Muscle of leg (tissue), 11 donors: ENCODE results near the gene MMRN2. TPM values are rescaled to one million over a fixed set of nuclear protein-coding genes. Genes with fewer than 3 reads are reported as not detected.
A peak's percentile ranks its signal among the peaks of the same experiment; 100 is the strongest.

Experiments
- DNase-seq: peaks from one replicate; pipeline ENCODE4 v3.0.0; 2013
- H3K27ac ChIP-seq: one replicate; pipeline ENCODE4 v1.5.1; 2013; ENCODE audit warnings: mild to moderate bottlenecking, low read length, control low read depth
- H3K27me3 ChIP-seq: one replicate; pipeline ENCODE4 v1.6.1; 2013; ENCODE audit warnings: low read length; ENCODE audit not compliant: control insufficient read depth, insufficient read depth
- H3K36me3 ChIP-seq: one replicate; pipeline ENCODE4 v1.6.1; 2013; ENCODE audit warnings: low read length; ENCODE audit not compliant: control insufficient read depth, insufficient read depth
- H3K4me1 ChIP-seq: one replicate; pipeline ENCODE4 v1.6.1; 2013; ENCODE audit warnings: low read length; ENCODE audit not compliant: control insufficient read depth, insufficient read depth
- H3K4me3 ChIP-seq: one replicate; pipeline ENCODE4 v1.5.1; 2013; ENCODE audit warnings: low read length, control low read depth
- H3K9me3 ChIP-seq: replicated peaks from 2 replicates; pipeline ENCODE4 v1.6.1; 2013; ENCODE audit warnings: low read depth, low read length; ENCODE audit not compliant: control insufficient read depth
- WGBS: methylation state at CpG from one replicate; pipeline ENCODE4 v1.1.5; 2013; ENCODE audit warnings: missing lambda C conversion rate; ENCODE audit not compliant: insufficient coverage; 5-methylcytosine and 5-hydroxymethylcytosine counted together
- polyA plus RNA-seq, 8 donors: library from polyadenylated mRNA; unstranded; fragments of 120-200 nt; gene quantifications; one replicate each; pipeline versions ENCODE4 v1.2.1 to v1.2.3, GENCODE V29; 2013; ENCODE audit warnings: inconsistent platforms in 1 of 8, low replicate concordance in 1 of 8; ENCODE audit not compliant: insufficient read length in 8 of 8, insufficient read depth in 1 of 8
- total RNA-seq: library from RNA; stranded (reverse); fragments of 120-200 nt; gene quantifications from one replicate; pipeline ENCODE4 v1.2.4, GENCODE V29; 2013

Gene MMRN2
- total and polyA plus RNA-seq, 9 donors: 17.9 to 25.4 (median 23.1) TPM

DNA sequence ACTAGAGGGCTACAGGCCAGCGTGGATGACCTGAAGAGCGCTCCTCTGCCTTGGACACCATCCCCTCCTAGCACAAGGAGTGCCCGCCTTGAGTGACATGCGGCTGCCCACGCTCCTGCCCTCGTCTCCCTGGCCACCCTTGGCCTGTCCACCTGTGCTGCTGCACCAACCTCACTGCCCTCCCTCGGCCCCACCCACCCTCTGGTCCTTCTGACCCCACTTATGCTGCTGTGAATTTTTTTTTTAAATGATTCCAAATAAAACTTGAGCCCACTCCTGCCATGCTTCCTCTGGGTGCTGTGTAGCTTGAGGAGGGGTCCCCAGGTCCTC lies 5.5 kb upstream of the MMRN2 start:
- DNase-seq: no peak
- H3K27ac ChIP-seq: no peak overlapping the region
- H3K4me1 ChIP-seq: peaks cover 49% of the 10 kb centered on the region
- no peaks in the 10 kb centered on the region for H3K9me3 ChIP-seq
- H3K36me3 ChIP-seq: no peaks in the 10 kb centered on the region
- H3K4me3 ChIP-seq: no peak overlapping the region
- 97% methylated on average over 7 of the region's 7 CpGs for WGBS
- H3K27me3 ChIP-seq: peaks cover 5% of the 10 kb centered on the region

DNA sequence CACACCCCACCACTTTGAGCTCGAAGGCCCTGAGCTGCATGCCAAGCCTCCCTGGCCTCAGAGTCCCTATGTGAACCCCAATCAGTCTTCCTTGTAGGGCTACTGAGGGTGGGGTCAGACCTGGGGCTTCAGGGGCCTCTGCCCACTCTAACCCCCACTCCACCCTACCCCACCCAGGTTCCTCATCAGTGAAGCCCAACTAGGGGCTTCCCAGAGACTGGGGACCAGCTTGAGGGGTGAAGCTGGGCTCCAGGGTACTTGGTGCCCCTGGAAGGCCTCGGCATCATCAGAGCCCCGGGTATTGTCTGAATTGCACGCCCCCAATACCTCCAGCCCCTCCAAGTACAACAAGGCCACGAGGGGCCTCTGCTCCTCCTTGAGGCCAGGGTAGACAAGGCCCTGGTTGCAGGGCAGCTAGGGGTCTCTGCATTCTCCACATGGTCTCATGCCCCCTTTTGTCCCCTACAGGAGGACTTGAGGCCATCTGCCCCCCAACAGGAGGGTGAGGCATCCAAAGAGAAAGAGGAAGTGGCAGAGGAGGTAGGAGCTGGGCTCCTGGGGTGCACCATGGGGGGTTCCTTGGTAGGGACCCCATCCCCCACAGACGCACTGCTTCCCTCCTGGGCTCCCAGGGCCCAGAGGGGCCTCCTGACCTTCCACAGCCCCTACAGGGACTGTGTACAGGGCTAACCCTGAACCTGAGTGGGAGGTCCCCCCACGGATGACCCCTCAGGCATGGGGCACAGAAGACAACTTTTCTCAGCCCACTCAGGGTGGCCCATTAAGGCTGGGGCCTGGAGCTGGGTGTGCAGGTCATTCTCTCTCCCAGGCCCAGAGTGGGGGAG lies 4.9 kb upstream of the MMRN2 start:
- no peaks in the 10 kb centered on the region for H3K9me3 ChIP-seq
- WGBS: 87% methylated on average over 7 of the region's 7 CpGs
- no peak for DNase-seq

DNA sequence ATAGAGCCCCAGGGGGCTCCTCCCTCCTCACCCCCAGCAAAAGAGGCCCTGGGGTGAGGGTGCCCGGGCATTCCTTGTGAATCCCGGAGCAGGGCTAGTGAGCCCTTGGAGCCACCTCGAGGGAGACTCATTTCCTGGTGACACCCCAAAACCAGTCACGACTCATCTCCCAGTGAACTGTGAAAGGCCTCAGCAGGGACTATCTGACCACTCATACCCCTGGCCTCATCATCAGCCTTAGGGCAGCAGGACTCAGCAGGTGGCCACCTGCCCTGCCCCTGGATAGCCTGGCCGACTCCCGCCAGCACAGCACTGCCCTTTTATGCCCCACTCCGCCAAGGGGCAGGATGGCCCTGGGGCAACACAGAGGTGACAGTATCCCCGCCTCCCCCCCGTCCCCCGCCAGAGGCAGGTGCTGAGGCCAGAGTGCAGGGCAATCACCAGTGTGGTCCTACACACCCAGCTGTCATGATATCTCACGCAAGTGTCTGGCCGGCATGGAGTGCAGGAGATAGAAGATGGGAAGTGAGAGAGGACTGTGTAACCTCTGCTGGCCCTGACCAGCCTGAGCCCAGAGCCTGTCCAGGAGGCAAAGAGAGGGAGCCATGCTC lies 4.2 kb upstream of the MMRN2 start:
- WGBS: 94% methylated on average over 11 of the region's 12 CpGs
- no peaks in the 10 kb centered on the region for H3K9me3 ChIP-seq
- peak; percentile 12 for DNase-seq

More for the DNA sequence above, 4.9 kb upstream of the MMRN2 start:
- H3K27ac ChIP-seq: no peak overlapping the region
- H3K4me1 ChIP-seq: peaks cover 49% of the 10 kb centered on the region
- no peaks in the 10 kb centered on the region for H3K27me3 ChIP-seq
- H3K36me3 ChIP-seq: no peaks in the 10 kb centered on the region
- no peak overlapping the region for H3K4me3 ChIP-seq

DNA sequence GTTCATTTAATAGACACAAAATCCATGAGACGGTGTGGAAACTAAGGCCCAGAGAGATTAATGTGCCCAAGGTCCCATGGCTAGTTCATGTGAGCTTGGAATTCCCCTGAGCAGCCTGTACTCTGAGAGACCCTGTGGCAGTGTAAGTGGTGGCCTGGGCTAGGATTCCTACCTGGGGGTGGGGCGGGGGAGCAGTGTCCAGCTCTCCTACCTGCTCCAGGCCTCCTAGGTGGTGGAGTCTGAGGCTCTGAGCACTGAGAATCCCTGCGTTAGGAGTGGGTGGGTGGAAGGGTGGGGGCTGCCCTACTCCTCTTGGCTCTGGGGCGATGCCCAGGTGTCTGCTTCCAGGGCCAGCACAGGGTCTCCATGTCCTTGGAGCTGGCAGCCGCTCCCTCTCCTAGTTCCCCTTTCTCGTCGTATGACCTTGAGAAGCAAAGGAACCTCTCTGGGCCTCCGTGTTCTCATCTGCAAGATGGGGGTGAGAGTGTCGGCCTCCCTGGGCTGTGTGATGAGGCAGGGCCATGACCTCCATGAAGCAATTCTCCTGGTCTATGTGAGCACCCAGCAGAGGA lies 3.5 kb upstream of the MMRN2 start:
- DNase-seq: no peak
- 54% methylated on average over 3 of the region's 9 CpGs for WGBS
- Histone ChIP-seq H3K4me3 (no peak overlapping the region), H3K4me1 (peaks cover 49% of the 10 kb centered on the region), H3K9me3 (no peaks in the 10 kb centered on the region), H3K36me3 (no peaks in the 10 kb centered on the region), H3K27ac (no peak overlapping the region), H3K27me3 (no peaks in the 10 kb centered on the region)

More for the DNA sequence above, 4.2 kb upstream of the MMRN2 start:
- peaks cover 49% of the 10 kb centered on the region for H3K4me1 ChIP-seq
- no peaks in the 10 kb centered on the region for H3K36me3 ChIP-seq
- H3K4me3 ChIP-seq: no peak overlapping the region
- no peaks in the 10 kb centered on the region for H3K27me3 ChIP-seq
- H3K27ac ChIP-seq: no peak overlapping the region

DNA sequence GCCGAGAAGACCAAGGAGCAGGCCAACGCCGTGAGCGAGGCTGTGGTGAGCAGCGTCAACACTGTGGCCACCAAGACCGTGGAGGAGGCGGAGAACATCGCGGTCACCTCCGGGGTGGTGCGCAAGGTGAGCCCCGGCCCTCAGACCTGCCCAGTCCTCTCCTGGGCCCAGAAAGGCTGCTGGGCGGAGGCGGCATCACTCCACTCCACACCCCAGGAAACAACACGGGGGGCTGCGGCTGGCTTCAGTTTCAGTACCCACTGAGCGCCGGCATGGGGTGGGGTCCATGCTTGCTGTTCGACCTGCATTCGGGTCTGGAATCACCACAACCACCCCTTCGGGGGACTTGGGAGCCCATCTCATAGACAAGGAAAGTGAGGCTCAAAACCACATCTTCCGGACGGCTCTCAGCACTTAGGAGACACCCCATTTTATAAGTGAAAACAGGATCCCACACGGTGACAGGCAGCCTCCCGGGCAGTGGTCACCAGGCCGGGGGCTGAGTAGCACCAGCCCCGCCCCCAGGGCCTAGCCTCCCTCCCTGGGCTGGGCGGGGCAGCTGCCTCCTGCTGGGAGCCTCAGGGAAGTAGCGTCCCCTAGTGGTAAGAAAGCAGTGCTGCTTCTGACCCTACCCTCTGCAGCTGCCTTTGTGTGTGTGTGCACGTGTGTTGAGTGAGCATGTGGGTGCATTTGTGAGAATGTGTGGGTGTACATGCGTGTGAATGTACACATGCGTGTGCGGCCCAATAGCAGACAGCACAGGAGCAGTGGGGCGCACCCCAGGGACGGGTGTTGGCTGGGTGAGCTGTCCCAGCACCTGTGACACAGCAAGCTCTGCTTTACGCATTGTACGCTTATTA lies 2.8 kb upstream of the MMRN2 start:
- Histone ChIP-seq H3K27ac (no peak overlapping the region), H3K4me1 (peaks cover 56% of the 10 kb centered on the region), H3K27me3 (no peaks in the 10 kb centered on the region), H3K9me3 (no peaks in the 10 kb centered on the region), H3K36me3 (no peaks in the 10 kb centered on the region), H3K4me3 (no peak overlapping the region)
- 72% methylated on average over 30 of the region's 37 CpGs for WGBS
- peak; percentile 66 for DNase-seq

DNA sequence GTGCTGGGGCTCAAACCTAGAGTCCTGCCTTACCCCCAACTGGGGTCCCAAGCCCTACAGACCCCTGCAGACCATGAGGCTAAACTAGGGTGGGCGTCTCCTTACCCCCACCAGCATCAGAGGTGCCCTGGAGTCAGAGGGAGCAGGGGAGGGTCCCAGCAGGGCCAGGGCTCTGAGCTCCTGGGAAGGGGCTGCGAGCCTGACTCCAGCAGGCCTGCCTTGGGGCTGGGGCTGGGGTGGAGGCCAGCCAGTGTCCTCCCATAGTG lies 2.3 kb upstream of the MMRN2 start:
- 83% methylated on average over 1 of the region's 2 CpGs for whole genome bisulfite sequencing
- H3K36me3 ChIP-seq: no peaks in the 10 kb centered on the region
- H3K9me3 ChIP-seq: no peaks in the 10 kb centered on the region
- H3K27me3 ChIP-seq: no peaks in the 10 kb centered on the region
- no peak overlapping the region for H3K27ac ChIP-seq
- no peak for DNase-seq
- no peak overlapping the region for H3K4me3 ChIP-seq
- peaks cover 61% of the 10 kb centered on the region for H3K4me1 ChIP-seq

DNA sequence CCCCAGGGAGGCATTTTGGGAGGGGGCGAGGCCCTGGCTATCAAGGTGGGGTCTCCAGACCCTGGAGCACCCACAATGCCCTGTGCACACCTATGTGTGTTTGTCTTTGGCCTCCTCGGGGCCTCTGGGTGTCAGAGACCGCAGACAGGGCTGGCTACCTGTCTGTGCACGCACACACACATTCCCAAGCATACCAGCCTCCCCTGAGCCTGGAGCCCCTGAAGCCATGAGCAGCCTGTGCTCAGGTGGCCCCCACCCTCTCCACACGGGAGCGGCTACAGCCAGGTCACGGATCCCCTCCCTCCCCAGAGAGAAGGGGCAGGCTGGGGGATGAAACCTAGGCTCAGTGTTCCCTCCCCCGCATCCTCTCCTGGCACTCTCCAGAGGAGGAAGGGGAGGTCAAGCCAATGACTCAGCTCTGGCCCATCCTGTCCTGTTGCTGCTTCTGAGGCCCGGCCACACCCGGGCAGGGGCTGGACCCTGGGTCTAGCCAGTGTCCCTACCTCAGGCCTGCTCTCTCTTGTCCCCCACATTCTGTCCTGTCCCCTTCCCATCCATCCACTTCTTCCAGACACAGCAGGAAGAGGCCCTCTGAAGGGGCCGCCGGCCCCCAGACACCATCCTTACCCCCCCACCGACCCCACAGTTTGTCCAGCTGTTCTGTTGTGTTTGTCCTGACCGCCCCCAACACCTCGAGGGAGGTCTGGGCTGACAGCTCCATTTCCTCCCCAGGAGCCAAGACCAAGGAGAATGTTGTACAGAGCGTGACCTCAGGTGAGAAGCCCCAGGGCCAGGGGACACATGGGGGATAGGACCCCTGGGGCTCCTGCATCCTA lies 1.7 kb upstream of the MMRN2 start:
- Histone ChIP-seq H3K4me3 (no peak overlapping the region), H3K36me3 (no peaks in the 10 kb centered on the region), H3K27me3 (no peaks in the 10 kb centered on the region), H3K27ac (peak overlapping the region; percentile 47), H3K4me1 (peaks cover 66% of the 10 kb centered on the region), H3K9me3 (no peaks in the 10 kb centered on the region)
- WGBS: 45% methylated on average over 8 of the region's 16 CpGs
- peak; percentile 77 for DNase-seq

DNA sequence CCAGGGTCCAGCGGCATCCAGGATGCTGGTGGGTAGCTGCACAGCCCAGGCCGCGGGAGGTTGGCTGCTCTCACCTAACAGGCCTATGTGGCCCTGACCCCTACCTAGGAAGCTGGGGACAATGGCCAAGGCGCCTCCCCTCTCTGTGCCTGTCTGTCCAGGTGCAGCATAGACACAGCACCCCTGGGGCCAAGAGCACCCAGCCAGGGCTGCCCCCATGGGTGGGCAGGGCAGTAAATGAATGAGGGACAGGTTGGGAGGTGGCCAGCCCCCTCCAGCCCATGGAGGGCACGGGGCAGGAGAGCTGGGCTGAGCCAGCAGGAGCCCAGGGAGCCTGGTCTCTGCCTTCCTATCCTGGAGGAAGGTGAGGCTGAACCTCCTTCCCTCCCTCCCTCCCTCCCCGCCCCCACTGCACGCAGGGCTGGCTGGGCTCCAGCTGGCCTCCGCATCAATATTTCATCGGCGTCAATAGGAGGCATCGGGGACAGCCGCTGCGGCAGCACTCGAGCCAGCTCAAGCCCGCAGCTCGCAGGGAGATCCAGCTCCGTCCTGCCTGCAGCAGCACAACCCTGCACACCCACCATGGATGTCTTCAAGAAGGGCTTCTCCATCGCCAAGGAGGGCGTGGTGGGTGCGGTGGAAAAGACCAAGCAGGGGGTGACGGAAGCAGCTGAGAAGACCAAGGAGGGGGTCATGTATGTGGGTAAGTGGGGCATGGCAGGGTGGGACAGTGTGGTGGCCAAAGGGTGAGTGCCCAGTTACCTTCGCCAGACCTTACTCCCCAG lies 893 bp upstream of the MMRN2 start, which contains the start of gene SNCG:
TSS of gene SNCG (plus strand) at position 484 of the 785 bp plus-strand sequence. CDS start at position 583, 99 bp downstream.
- Histone ChIP-seq H3K4me3 (peak within 1 kb of the TSS; percentile 4), H3K9me3 (no peaks in the 10 kb centered on the region), H3K4me1 (peaks cover 74% of the 10 kb centered on the region), H3K27me3 (no peaks in the 10 kb centered on the region), H3K27ac (peak within 1 kb of the TSS; percentile 75), H3K36me3 (no peaks in the 10 kb centered on the region)
- 23% methylated on average over 18 of the region's 22 CpGs for WGBS
- DNase-seq: peak; percentile 58
